GM12878 (cell line): ENCODE measurements around the gene POMP. TPM values are rescaled to one million over a fixed set of nuclear protein-coding genes. Genes with fewer than 3 reads are reported as not detected.
A peak's percentile ranks its signal among the peaks of the same experiment; 100 is the strongest.

Experiments
- ATF7 ChIP-seq: fragments of 450-650 bp; IDR thresholded peaks from 2 replicates; pipeline ENCODE4 v1.6.1; 2016; ENCODE audit warnings: low read depth, mild to moderate bottlenecking
- BACH1 ChIP-seq: fragments of 450-650 bp; IDR thresholded peaks from 2 replicates; pipeline ENCODE4 v1.6.1; 2017; ENCODE audit warnings: mild to moderate bottlenecking, borderline replicate concordance
- BCLAF1 ChIP-seq: fragments of 450-650 bp; IDR thresholded peaks from 2 replicates; pipeline ENCODE4 v1.6.1; 2017; ENCODE audit warnings: antibody characterized with exemption, mild to moderate bottlenecking, moderate library complexity
- CHD1 ChIP-seq: IDR thresholded peaks from 2 replicates; pipeline ENCODE4 v1.6.1; 2012; ENCODE audit warnings: low read depth, low read length, improper control_type of control experiment
- CHD4 ChIP-seq: fragments of 200-600 bp; sonication (generic); IDR thresholded peaks from 2 replicates; pipeline ENCODE4 v1.6.1; 2016; ENCODE audit warnings: mild to moderate bottlenecking
- CREM ChIP-seq: IDR thresholded peaks from 2 replicates; pipeline ENCODE4 v1.6.1; 2014; ENCODE audit warnings: antibody characterized with exemption, low read depth
- FOXM1 ChIP-seq: IDR thresholded peaks from 2 replicates; pipeline ENCODE4 v1.6.1; 2012; ENCODE audit warnings: low read depth, mild to moderate bottlenecking, inconsistent platforms, low read length, moderate library complexity
- GABPA ChIP-seq: IDR thresholded peaks from 2 replicates; pipeline ENCODE4 v1.6.1; 2014; ENCODE audit warnings: antibody characterized with exemption, low read depth, mild to moderate bottlenecking, inconsistent platforms
- GATAD2B ChIP-seq: fragments of 450-650 bp; conservative IDR thresholded peaks from 2 replicates; pipeline ENCODE4 v1.6.1; 2017; ENCODE audit warnings: low read depth, mild to moderate bottlenecking, moderate library complexity
- KAT2A ChIP-seq: conservative IDR thresholded peaks from 2 replicates; pipeline ENCODE4 v1.6.1; 2011; ENCODE audit warnings: low read depth, low read length; ENCODE audit not compliant: control insufficient read depth
- MAX ChIP-seq: IDR thresholded peaks from 2 replicates; pipeline ENCODE4 v1.6.1; 2012; ENCODE audit warnings: low read depth, low read length, improper control_type of control experiment
- MEF2A ChIP-seq: IDR thresholded peaks from 2 replicates; pipeline ENCODE4 v1.6.1; 2011; ENCODE audit warnings: low read depth, mild to moderate bottlenecking, low read length, moderate library complexity; ENCODE audit not compliant: insufficient read depth
- MTA2 ChIP-seq: fragments of 450-650 bp; IDR thresholded peaks from 2 replicates; pipeline ENCODE4 v1.6.1; 2016; ENCODE audit warnings: low read depth, mild to moderate bottlenecking, moderate library complexity
- PML ChIP-seq: IDR thresholded peaks from 2 replicates; pipeline ENCODE4 v1.6.1; 2012; ENCODE audit warnings: low read length, inconsistent platforms
- POLR2AphosphoS5 ChIP-seq: IDR thresholded peaks from 2 replicates; pipeline ENCODE4 v1.6.1; 2011; ENCODE audit warnings: mild to moderate bottlenecking, low read length, inconsistent platforms
- RCOR1 ChIP-seq: conservative IDR thresholded peaks from 2 replicates; pipeline ENCODE4 v1.6.1; 2012; ENCODE audit warnings: low read depth, low read length, improper control_type of control experiment
- REST ChIP-seq: IDR thresholded peaks from 2 replicates; pipeline ENCODE4 v1.6.1; 2012; ENCODE audit warnings: mild to moderate bottlenecking, low read depth, low read length
- SMAD5 ChIP-seq: IDR thresholded peaks from 2 replicates; pipeline ENCODE4 v1.6.1; 2016; ENCODE audit warnings: antibody characterized with exemption, low read depth
- SRF ChIP-seq, 2 experiments: IDR thresholded peaks; 2 replicates each; pipeline ENCODE4 v1.6.1; 2011; ENCODE audit warnings: low read depth in 2 of 2, low read length in 2 of 2, mild to moderate bottlenecking in 1 of 2, moderate library complexity in 1 of 2
- STAT3 ChIP-seq: IDR thresholded peaks from 2 replicates; pipeline ENCODE4 v1.6.1; 2011; ENCODE audit warnings: low read depth, low read length, improper control_type of control experiment
- TCF12 ChIP-seq: IDR thresholded peaks from 2 replicates; pipeline ENCODE4 v1.6.1; 2011; ENCODE audit warnings: low read depth, mild to moderate bottlenecking, low read length
- ZNF622 ChIP-seq: fragments of 450-650 bp; IDR thresholded peaks from 2 replicates; pipeline ENCODE4 v1.6.1; 2017; ENCODE audit warnings: mild to moderate bottlenecking, inconsistent platforms
- ZZZ3 ChIP-seq: IDR thresholded peaks from 2 replicates; pipeline ENCODE4 v1.6.1; 2011; ENCODE audit warnings: low read depth; ENCODE audit not compliant: control insufficient read depth, insufficient read length
- polyA plus RNA-seq, 11 experiments: library from polyadenylated mRNA; depleted of rRNA in 4 of 11; unstranded in 6 of 11; stranded (reverse) in 5 of 11; fragments of >200 nt; fragmentation: Nextera tagmentation in 4 of 11; fragmentation: Illumina TruSeq in 1 of 11; extraction: Ambion mirVana in 4 of 11; extraction: Trizol in 1 of 11; gene quantifications; 1 replicate in 1 of 11; 2 replicates in 10 of 11; pipeline versions ENCODE4 v1.2.1 to v1.2.3, GENCODE V29; 2011 to 2016; ENCODE audit warnings: inconsistent platforms in 2 of 11, missing spikeins in 2 of 11, low read depth in 1 of 11
- total RNA-seq, 4 experiments: library from RNA; depleted of rRNA in 3 of 4; stranded (reverse); fragments of >200 nt in 3 of 4; fragmentation: Illumina TruSeq in 1 of 4; extraction: Trizol in 1 of 4; gene quantifications; 2 replicates each; pipeline versions ENCODE4 v1.2.1 to v1.2.3, GENCODE V29; 2013 to 2021
- TF ChIP-seq, protein P1 (sequence below): fragments of 450-650 bp; formaldehyde crosslinking; IDR thresholded peaks from 2 replicates; pipeline ENCODE4 v1.4.0; 2022; ENCODE audit warnings: mild to moderate bottlenecking, moderate library complexity

The POMP gene
- total and polyA plus RNA-seq, 10 of the 15 experiments (the other 5 are each of a cell fraction or from before 2014, with no cell fraction given) = 90.4 to 668 (median 144) TPM

DNA sequence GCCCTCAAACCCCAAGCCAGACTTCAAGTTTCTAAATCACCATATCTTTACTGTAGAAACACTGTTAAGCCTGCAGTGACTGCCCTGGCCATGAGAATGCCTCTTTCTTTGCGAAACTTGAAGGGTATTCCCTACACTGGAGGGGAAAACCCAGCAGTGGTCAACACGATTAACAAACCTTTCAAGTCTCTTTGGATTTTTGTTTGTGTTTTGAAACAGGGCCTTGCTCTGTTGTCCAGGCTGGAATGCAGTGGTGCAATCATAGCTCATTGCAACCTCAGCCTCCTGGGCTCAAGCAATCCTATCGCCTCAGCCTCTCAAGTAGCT, 17.4 kb upstream of the POMP start (continued):
- TF ChIP-seq, protein P1, sequence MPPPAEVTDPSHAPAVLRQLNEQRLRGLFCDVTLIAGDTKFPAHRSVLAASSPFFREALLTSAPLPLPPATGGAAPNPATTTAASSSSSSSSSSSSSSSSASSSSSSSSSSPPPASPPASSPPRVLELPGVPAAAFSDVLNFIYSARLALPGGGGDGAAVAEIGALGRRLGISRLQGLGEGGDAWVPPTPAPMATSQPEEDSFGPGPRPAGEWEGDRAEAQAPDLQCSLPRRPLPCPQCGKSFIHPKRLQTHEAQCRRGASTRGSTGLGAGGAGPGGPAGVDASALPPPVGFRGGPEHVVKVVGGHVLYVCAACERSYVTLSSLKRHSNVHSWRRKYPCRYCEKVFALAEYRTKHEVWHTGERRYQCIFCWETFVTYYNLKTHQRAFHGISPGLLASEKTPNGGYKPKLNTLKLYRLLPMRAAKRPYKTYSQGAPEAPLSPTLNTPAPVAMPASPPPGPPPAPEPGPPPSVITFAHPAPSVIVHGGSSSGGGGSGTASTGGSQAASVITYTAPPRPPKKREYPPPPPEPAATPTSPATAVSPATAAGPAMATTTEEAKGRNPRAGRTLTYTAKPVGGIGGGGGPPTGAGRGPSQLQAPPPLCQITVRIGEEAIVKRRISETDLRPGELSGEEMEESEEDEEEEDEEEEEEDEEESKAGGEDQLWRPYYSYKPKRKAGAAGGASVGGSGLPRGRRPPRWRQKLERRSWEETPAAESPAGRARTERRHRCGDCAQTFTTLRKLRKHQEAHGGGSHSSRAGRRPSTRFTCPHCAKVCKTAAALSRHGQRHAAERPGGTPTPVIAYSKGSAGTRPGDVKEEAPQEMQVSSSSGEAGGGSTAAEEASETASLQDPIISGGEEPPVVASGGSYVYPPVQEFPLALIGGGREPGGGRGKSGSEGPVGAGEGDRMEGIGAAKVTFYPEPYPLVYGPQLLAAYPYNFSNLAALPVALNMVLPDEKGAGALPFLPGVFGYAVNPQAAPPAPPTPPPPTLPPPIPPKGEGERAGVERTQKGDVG (CRISPR knock-in tag) = no peak
- TF ChIP-seq GATAD2B = 0 out of 2 replicates have a peak, but pooled peaks have one; percentile 7
- 0 out of 2 replicates have a peak, but pooled peaks have one; percentile 20 for TF ChIP-seq TCF12
- 0 out of 2 replicates have a peak, but pooled peaks have one; percentile 38 for TF ChIP-seq MTA2
- TF ChIP-seq PML = no peak
- TF ChIP-seq KAT2A = no peak
- no peak for TF ChIP-seq BCLAF1
- TF ChIP-seq BACH1 = no peak
- no peak for TF ChIP-seq GABPA
- no peak for TF ChIP-seq POLR2AphosphoS5
- TF ChIP-seq SRF (IDR thresholded peaks at IDR 0.05; ENCODE audit: low read depth in 2 of 2, low read length in 2 of 2) = no peak
- TF ChIP-seq REST = no peak
- no peak; the same call in 1 of the 2 replicates for TF ChIP-seq ATF7
- no peak for TF ChIP-seq CHD1
- TF ChIP-seq MAX = no peak
- no peak for TF ChIP-seq MEF2A
- no peak for TF ChIP-seq ZNF622
- TF ChIP-seq STAT3 = no peak
- TF ChIP-seq RCOR1 = no peak
- TF ChIP-seq CREM = no peak
- 0 out of 2 replicates have a peak, but pooled peaks have one; percentile 68 for TF ChIP-seq FOXM1
- no peak for TF ChIP-seq ZZZ3
- TF ChIP-seq SMAD5 = no peak
- no peak for TF ChIP-seq CHD4
